Spleen (tissue), 11 donors: ENCODE measurements around the gene SEMA5A. TPM values are rescaled to one million over a fixed set of nuclear protein-coding genes. Genes with fewer than 3 reads are reported as not detected.

Source experiments
- DNase-seq: peaks from one replicate; pipeline ENCODE4 v3.0.0-alpha.2; 2020
- H3K27ac ChIP-seq, 8 donors: fragments of 200-600 bp; sonication (generic) in 7 of 8; 1 replicate in 4 of 8; 2 replicates in 4 of 8; pipeline versions ENCODE4 v1.5.0 to v1.8.0; 2016 to 2021; ENCODE audit warnings: inconsistent platforms in 4 of 8, mild to moderate bottlenecking in 4 of 8, moderate library complexity in 1 of 8
- H3K27me3 ChIP-seq, 7 donors: fragments of 200-600 bp; sonication (generic) in 6 of 7; replicated peaks in 1 of 7; 1 replicate in 4 of 7; 2 replicates in 3 of 7; pipeline versions ENCODE4 v1.5.0 to v1.8.0; 2016 to 2021; ENCODE audit warnings: inconsistent platforms in 3 of 7, mild to moderate bottlenecking in 1 of 7
- H3K36me3 ChIP-seq, 6 donors: fragments of 200-600 bp; sonication (generic) in 5 of 6; 1 replicate in 4 of 6; 2 replicates in 2 of 6; pipeline versions ENCODE4 v1.5.0 to v1.8.0; 2016 to 2021; ENCODE audit warnings: inconsistent platforms in 2 of 6
- H3K4me1 ChIP-seq, 6 donors: fragments of 200-600 bp; sonication (generic) in 5 of 6; 1 replicate in 3 of 6; 2 replicates in 3 of 6; pipeline versions ENCODE4 v1.5.0 to v1.8.0; 2016 to 2021; ENCODE audit warnings: inconsistent platforms in 3 of 6
- H3K4me3 ChIP-seq, 8 donors: fragments of 200-600 bp; sonication (generic) in 7 of 8; 1 replicate in 4 of 8; 2 replicates in 4 of 8; pipeline versions ENCODE4 v1.5.0 to v1.8.0; 2016 to 2021; ENCODE audit warnings: inconsistent platforms in 4 of 8, mild to moderate bottlenecking in 4 of 8, moderate library complexity in 2 of 8
- H3K9me3 ChIP-seq, 8 donors: fragments of 200-600 bp; sonication (generic) in 7 of 8; 1 replicate in 4 of 8; 2 replicates in 4 of 8; pipeline versions ENCODE4 v1.5.0 to v1.8.0; 2016 to 2021; ENCODE audit warnings: inconsistent platforms in 4 of 8
- POLR2A ChIP-seq, 3 donors: fragments of 450-650 bp; IDR thresholded peaks; one replicate each; pipeline ENCODE4 v1.5.1; 2017; ENCODE audit warnings: antibody characterized with exemption in 3 of 3, mild to moderate bottlenecking in 1 of 3
- POLR2AphosphoS5 ChIP-seq, 3 donors: sonication (generic); formaldehyde crosslinking; IDR thresholded peaks; one replicate each; pipeline ENCODE4 v1.5.1; 2017; ENCODE audit warnings: antibody characterized with exemption in 3 of 3
- WGBS, 5 donors: extraction: QIAGEN DNeasy Blood & Tissue Kit in 3 of 5; methylation state at CpG; one replicate each; pipeline versions ENCODE4 v1.1.5 to v1.1.7; 2013 to 2018; 5-methylcytosine and 5-hydroxymethylcytosine counted together
- intact Hi-C: fragments of 100-400 bp; cut with DNase I; formaldehyde crosslinking; loops from one replicate; pipeline ENCODE4 v1.15.0; 2023; ENCODE audit warnings: low total_unique reads
- polyA plus RNA-seq, 3 donors: library from polyadenylated mRNA; stranded (reverse); fragments of 200-250 nt; gene quantifications; one replicate each; pipeline ENCODE4 v1.2.1, GENCODE V29; 2013
- total RNA-seq, 7 donors: library from RNA; depleted of rRNA in 3 of 7; stranded (reverse); fragments of >200 nt in 3 of 7; fragmentation: NEBNext Ultra II Directional in 4 of 7; extraction: Animal tissue kit (Norgen Biotek cat#: 25700) in 4 of 7; gene quantifications; one replicate each; pipeline versions ENCODE4 v1.1.0 to v1.2.1, GENCODE V29; 2016 to 2021
- TF ChIP-seq, protein P1 (sequence below), 11 experiments: fragments of 200-600 bp in 7 of 11; fragments of 450-650 bp in 4 of 11; sonication (generic) in 4 of 11; IDR thresholded peaks in 8 of 11; conservative IDR thresholded peaks in 3 of 11; 1 replicate in 7 of 11; 2 replicates in 4 of 11; pipeline versions ENCODE4 v1.4.0 to v1.8.0; 2016 to 2021; ENCODE audit warnings: antibody characterized with exemption in 11 of 11, inconsistent platforms in 4 of 11, mild to moderate bottlenecking in 1 of 11
- donor health status: healthy with polysubstance abuse.
- donor health status: DM: no; HTN: no; CAD: no; lungs with moderate emphysema.
- donor health status: DM: no; HTN: no; CAD: no.
- donor health status: Bipolar disorder and iron deficiency.
- donor health status: healthy.
- donor health status: DM: no; HTN: no; CAD: no.
- donor health status: DM: yes; HTN: yes; CAD: no.

Gene SEMA5A
- total and polyA plus RNA-seq, 10 donors = 1.4 to 30.9 (median 13.1) TPM

DNA sequence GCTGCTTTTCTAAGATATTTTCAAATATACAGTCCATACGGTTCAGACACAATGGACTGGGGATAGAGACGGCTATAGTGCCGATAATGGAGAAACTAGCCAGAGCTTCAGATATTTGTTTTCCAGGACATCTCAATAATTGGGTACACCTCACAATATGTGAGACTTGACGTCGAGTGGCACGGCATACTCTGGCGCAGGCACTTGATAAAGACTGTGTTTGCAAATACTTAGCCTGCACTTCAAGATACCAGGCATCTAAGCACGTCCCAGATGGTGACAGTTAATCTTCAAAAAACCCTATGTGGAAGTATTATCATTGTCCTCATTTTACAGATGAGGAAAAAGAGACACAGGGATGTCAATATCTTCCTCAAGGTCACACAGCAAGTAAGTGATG, 48.5 kb downstream of the SEMA5A start:
- intact Hi-C loops = no loop called here
- H3K27ac ChIP-seq = no peak overlapping the region
- H3K4me1 ChIP-seq = no peaks in the 10 kb centered on the region
- no peaks in the 10 kb centered on the region for H3K36me3 ChIP-seq
- TF ChIP-seq, protein P1, sequence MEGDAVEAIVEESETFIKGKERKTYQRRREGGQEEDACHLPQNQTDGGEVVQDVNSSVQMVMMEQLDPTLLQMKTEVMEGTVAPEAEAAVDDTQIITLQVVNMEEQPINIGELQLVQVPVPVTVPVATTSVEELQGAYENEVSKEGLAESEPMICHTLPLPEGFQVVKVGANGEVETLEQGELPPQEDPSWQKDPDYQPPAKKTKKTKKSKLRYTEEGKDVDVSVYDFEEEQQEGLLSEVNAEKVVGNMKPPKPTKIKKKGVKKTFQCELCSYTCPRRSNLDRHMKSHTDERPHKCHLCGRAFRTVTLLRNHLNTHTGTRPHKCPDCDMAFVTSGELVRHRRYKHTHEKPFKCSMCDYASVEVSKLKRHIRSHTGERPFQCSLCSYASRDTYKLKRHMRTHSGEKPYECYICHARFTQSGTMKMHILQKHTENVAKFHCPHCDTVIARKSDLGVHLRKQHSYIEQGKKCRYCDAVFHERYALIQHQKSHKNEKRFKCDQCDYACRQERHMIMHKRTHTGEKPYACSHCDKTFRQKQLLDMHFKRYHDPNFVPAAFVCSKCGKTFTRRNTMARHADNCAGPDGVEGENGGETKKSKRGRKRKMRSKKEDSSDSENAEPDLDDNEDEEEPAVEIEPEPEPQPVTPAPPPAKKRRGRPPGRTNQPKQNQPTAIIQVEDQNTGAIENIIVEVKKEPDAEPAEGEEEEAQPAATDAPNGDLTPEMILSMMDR (IDR thresholded peaks at IDR 0.05 in 8 of 11, conservative IDR thresholded peaks at IDR 0.05 in 3 of 11) = no peak
- no peak for TF ChIP-seq POLR2AphosphoS5 (IDR thresholded peaks at IDR 0.05)
- TF ChIP-seq POLR2A (IDR thresholded peaks at IDR 0.05) = no peak
- DNase-seq = no peak
- no peak overlapping the region for H3K4me3 ChIP-seq
- H3K9me3 ChIP-seq = no peaks in the 10 kb centered on the region
- H3K27me3 ChIP-seq = no peaks in the 10 kb centered on the region
- WGBS, 5 donors = 85 to 92% (median 89%) methylated on average over 8 of the region's 8 CpGs

DNA sequence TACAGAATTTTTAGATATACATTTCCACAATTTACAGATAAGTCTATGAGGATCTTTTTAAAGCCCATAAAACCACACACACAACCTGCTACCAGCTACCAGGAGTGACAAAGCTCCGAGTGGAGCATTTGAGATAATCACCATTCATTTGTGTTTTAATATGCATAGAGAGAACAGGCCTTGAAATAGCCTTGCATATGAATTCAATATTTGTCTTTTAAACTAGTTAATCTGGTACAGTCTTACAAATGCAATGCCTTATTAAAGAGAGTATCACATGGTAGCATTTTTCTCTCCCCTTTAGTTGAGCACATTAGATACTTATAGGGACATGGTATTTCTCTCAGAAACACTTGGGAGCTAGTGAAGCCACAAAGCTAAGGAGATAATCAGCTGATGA, 49.1 kb downstream of the SEMA5A start:
- no peak for TF ChIP-seq POLR2AphosphoS5 (IDR thresholded peaks at IDR 0.05)
- TF ChIP-seq, protein P1 (IDR thresholded peaks at IDR 0.05 in 8 of 11, conservative IDR thresholded peaks at IDR 0.05 in 3 of 11) = no peak
- TF ChIP-seq POLR2A (IDR thresholded peaks at IDR 0.05) = no peak

DNA sequence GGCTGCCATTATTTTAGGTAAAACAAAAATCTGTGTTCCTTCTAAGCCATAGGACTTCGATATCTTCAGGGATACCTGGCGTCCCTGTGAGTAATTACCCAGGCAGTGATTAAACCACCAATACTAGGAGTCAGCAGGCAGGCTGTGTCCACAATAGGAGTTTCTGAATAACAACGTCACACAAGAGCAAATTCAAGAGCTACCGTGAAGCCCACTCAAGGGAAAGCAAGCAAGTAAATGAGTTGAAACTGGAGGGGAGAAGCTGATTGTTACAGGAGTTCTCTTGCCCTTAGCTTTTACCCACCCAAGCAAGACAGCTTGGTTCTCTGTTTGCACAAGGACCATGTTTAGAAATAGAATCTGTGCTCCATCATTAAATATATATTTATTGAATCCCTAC, 50.8 kb downstream of the SEMA5A start:
- no peaks in the 10 kb centered on the region for H3K9me3 ChIP-seq
- no peak overlapping the region for H3K4me3 ChIP-seq
- intact Hi-C loops = no loop called here
- H3K36me3 ChIP-seq = no peaks in the 10 kb centered on the region
- no peaks in the 10 kb centered on the region for H3K4me1 ChIP-seq
- no peak for TF ChIP-seq POLR2A (IDR thresholded peaks at IDR 0.05)
- no peak for TF ChIP-seq POLR2AphosphoS5 (IDR thresholded peaks at IDR 0.05)
- TF ChIP-seq, protein P1 (IDR thresholded peaks at IDR 0.05 in 8 of 11, conservative IDR thresholded peaks at IDR 0.05 in 3 of 11) = no peak
- 81 to 93% (median 89%) methylated on average over 4 of the region's 4 CpGs for WGBS, 5 donors
- H3K27ac ChIP-seq = no peak overlapping the region
- no peaks in the 10 kb centered on the region for H3K27me3 ChIP-seq
- DNase-seq = no peak

More for the DNA sequence above, 49.1 kb downstream of the SEMA5A start:
- 81 to 93% (median 87%) methylated on average over 1 of the region's 1 CpG for whole genome bisulfite sequencing, 5 donors
- Histone ChIP-seq H3K9me3 (no peaks in the 10 kb centered on the region), H3K27me3 (no peaks in the 10 kb centered on the region), H3K4me3 (no peak overlapping the region), H3K27ac (no peak overlapping the region), H3K4me1 (no peaks in the 10 kb centered on the region), H3K36me3 (no peaks in the 10 kb centered on the region)
- intact Hi-C loops = no loop called here
- DNase-seq = no peak

DNA sequence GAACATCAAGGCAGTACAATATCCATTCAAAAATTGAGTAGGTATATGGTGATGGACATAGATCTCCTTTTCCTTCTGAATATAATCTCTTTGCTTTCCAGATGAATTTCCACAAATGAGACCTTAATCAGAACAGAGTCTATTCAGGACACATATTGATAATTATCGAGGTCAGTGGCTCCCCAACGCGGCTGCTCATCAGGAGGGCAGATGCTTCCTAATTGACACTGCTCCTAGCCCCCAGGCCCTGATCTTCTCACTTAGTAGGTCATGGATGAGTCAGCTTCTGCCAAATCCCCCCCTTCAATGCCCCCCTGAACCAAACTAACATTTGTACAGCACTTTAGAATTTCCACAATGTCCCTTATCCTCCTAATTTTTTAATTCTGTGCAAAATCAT, 51.6 kb downstream of the SEMA5A start:
- Histone ChIP-seq H3K9me3 (no peaks in the 10 kb centered on the region), H3K36me3 (no peaks in the 10 kb centered on the region), H3K27me3 (no peaks in the 10 kb centered on the region), H3K4me3 (no peak overlapping the region), H3K4me1 (no peaks in the 10 kb centered on the region), H3K27ac (no peak overlapping the region)
- TF ChIP-seq POLR2A (IDR thresholded peaks at IDR 0.05) = no peak
- no peak for TF ChIP-seq POLR2AphosphoS5 (IDR thresholded peaks at IDR 0.05)
- TF ChIP-seq, protein P1 (IDR thresholded peaks at IDR 0.05 in 8 of 11, conservative IDR thresholded peaks at IDR 0.05 in 3 of 11) = no peak
- 87 to 95% (median 89%) methylated on average over 3 of the region's 3 CpGs for WGBS, 5 donors
- intact Hi-C loops = no loop called here
- no peak for DNase-seq
